Caki2 (cell line): Measurements from ENCODE around the gene RAB7A. TPM values are rescaled to one million over a fixed set of nuclear protein-coding genes. Genes with fewer than 3 reads are reported as not detected.

Experiments used
- DNase-seq: peaks from one replicate; pipeline ENCODE4 v3.0.0-alpha.2; 2015; ENCODE audit warnings: low read depth
- in situ Hi-C: cut with HindIII; loops from 2 replicates; pipeline ENCODE4 v1.10.0; 2016; ENCODE audit warnings: low sequenced_read_pairs, low pct_unique_long_range_greater_than_20kb, mixed read lengths
- total RNA-seq: library from RNA; depleted of rRNA; stranded (reverse); fragments of >200 nt; shearing (Covaris generic); gene quantifications from 2 replicates; pipeline ENCODE4 v1.2.3, GENCODE V29; 2014; ENCODE audit warnings: low replicate concordance; rRNA removed

Gene RAB7A
- total RNA-seq, 1 experiment from 2014 or later: 96.1 TPM

GRCh38 chr3:128858167-128858566, 132.2 kb downstream of the RAB7A start:
- DNase-seq: no peak
- in situ Hi-C loops: no loop called here

- peak; percentile 30 for DNase-seq
- in situ Hi-C loops: no loop called here
These were observed 133.6 kb downstream of the RAB7A start for GRCh38 chr3:128859630-128860029.

- no peak for DNase-seq
- in situ Hi-C loops: no loop called here
These were observed 135.5 kb downstream of the RAB7A start for GRCh38 chr3:128861491-128861890.

GRCh38 chr3:128863560-128863959, 137.6 kb downstream of the RAB7A start:
- in situ Hi-C loops: no loop called here
- no peak for DNase-seq

Other genes with a start within 250 kb of the RAB7A start
- gene GATA2, start 233.0 kb upstream of the RAB7A start, total RNA-seq: 1.5 TPM in 1 of 2 replicates, not detected in the other
- gene RPN1, start 75.4 kb upstream of the RAB7A start, total RNA-seq: 269 and 321 TPM in 2 replicates
- gene ACAD9, start 153.4 kb downstream of the RAB7A start, total RNA-seq: 27.6 and 34.2 TPM in 2 replicates